ENCODE data around the gene MPPE1. TPM values are rescaled to one million over a fixed set of nuclear protein-coding genes. Genes with fewer than 3 reads are reported as not detected.
A peak's percentile ranks its signal among the peaks of the same experiment; 100 is the strongest.

The MPPE1 gene
- total RNA-seq, 1 donor: 38.0 TPM

DNA sequence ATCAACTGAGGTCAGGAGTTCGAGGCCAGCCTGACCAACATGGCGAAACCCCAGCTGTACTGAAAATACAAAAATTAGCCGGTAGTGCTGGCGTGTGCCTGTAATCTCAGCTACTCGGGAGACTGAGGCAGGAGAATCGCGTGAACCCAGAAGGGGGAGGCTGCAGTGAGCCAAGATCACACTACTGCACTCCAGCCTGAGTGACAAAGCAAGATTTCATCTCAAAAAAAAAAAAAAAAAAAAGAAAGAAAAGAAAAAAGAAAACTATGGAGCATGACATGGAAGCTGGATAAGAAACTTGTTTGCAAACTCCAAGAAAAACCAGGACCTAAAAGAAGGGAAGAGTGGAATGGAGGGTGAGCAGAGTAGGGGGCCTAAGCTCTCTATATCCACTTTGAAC lies 58.8 kb downstream of the MPPE1 start:
- Histone ChIP-seq H3K27me3 (ENCODE audit: insufficient read depth, low read length) (no peaks in the 10 kb centered on the region), H3K4me3 (ENCODE audit: insufficient read depth, low read length) (no peak overlapping the region), H2AFZ (ENCODE audit: low read length) (peak overlapping the region; percentile 90), H4K20me1 (ENCODE audit: insufficient read depth, low read length) (no peaks in the 10 kb centered on the region), H3K4me2 (ENCODE audit: insufficient read depth, low read length) (peak overlapping the region; percentile 90), H3K36me3 (ENCODE audit: insufficient read depth, low read length) (no peaks in the 10 kb centered on the region), H3K4me1 (ENCODE audit: insufficient read depth, low read length) (peaks cover 20% of the 10 kb centered on the region), H3K9me3 (ENCODE audit: low read depth, low read length) (no peaks in the 10 kb centered on the region), H3K27ac (ENCODE audit: low read depth, low read length) (peak overlapping the region; percentile 97), H3K79me2 (ENCODE audit: insufficient read depth, low read length) (peaks cover 29% of the 10 kb centered on the region)
- TF ChIP-seq, protein P1, sequence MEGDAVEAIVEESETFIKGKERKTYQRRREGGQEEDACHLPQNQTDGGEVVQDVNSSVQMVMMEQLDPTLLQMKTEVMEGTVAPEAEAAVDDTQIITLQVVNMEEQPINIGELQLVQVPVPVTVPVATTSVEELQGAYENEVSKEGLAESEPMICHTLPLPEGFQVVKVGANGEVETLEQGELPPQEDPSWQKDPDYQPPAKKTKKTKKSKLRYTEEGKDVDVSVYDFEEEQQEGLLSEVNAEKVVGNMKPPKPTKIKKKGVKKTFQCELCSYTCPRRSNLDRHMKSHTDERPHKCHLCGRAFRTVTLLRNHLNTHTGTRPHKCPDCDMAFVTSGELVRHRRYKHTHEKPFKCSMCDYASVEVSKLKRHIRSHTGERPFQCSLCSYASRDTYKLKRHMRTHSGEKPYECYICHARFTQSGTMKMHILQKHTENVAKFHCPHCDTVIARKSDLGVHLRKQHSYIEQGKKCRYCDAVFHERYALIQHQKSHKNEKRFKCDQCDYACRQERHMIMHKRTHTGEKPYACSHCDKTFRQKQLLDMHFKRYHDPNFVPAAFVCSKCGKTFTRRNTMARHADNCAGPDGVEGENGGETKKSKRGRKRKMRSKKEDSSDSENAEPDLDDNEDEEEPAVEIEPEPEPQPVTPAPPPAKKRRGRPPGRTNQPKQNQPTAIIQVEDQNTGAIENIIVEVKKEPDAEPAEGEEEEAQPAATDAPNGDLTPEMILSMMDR (IDR thresholded peaks at IDR 0.05; ENCODE audit: extremely low read depth, low read depth, low read length): no peak
- no peak for DNase-seq (ENCODE audit: insufficient read length, low spot score, missing footprints)

DNA sequence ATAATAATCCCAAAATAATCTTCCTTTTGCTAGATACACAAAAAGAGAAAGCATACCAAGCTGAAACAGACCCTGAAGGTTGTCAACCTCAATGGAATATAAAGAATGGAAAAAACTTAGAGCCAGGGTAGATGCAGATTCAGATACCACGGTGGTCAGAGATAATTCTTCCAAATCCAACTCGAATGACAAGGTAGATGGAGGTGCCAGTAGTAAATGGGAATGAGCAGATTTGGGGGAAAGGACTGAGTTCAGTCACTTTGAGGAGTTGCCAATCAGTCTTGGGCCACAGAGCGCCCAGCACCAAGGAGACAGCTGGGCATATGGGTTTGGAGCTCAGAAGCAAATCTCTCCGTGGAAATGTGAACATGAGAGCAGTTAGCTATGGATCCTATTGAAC lies 60.3 kb downstream of the MPPE1 start:
- Histone ChIP-seq H3K27me3 (ENCODE audit: insufficient read depth, low read length) (no peaks in the 10 kb centered on the region), H3K27ac (ENCODE audit: low read depth, low read length) (no peak overlapping the region), H2AFZ (ENCODE audit: low read length) (no peak overlapping the region), H3K4me3 (ENCODE audit: insufficient read depth, low read length) (no peak overlapping the region), H3K36me3 (ENCODE audit: insufficient read depth, low read length) (no peaks in the 10 kb centered on the region), H3K9me3 (ENCODE audit: low read depth, low read length) (no peaks in the 10 kb centered on the region), H4K20me1 (ENCODE audit: insufficient read depth, low read length) (no peaks in the 10 kb centered on the region), H3K79me2 (ENCODE audit: insufficient read depth, low read length) (peaks cover 16% of the 10 kb centered on the region), H3K4me2 (ENCODE audit: insufficient read depth, low read length) (no peak overlapping the region), H3K4me1 (ENCODE audit: insufficient read depth, low read length) (peaks cover 13% of the 10 kb centered on the region)
- DNase-seq (ENCODE audit: insufficient read length, low spot score, missing footprints): no peak
- TF ChIP-seq, protein P1 (IDR thresholded peaks at IDR 0.05; ENCODE audit: extremely low read depth, low read depth, low read length): no peak

DNA sequence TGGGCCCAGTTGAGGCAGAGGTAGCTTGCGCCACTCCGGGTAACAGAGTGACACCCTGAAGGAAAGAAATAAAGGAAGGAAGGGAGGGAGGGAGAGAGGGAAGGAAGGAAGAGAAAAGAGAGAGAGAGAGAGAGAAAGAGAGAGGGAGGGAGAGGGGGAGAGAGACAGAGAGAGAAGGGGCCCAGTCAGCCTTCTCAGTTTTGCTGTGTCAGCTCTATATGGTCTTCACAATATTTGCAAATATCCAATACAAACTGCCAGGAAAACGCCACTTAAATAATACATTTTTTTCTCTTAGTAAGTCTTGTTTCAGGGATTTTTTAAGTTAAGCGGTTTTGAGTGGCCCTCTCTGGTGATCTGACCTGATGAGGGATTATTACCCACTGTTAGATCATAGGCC lies 62.5 kb downstream of the MPPE1 start:
- no peak overlapping the region for H3K27ac ChIP-seq (ENCODE audit: low read depth, low read length)
- H3K79me2 ChIP-seq (ENCODE audit: insufficient read depth, low read length): no peaks in the 10 kb centered on the region
- no peak overlapping the region for H3K4me2 ChIP-seq (ENCODE audit: insufficient read depth, low read length)
- H3K4me3 ChIP-seq (ENCODE audit: insufficient read depth, low read length): no peak overlapping the region
- H2AFZ ChIP-seq (ENCODE audit: low read length): peak overlapping the region; percentile 7
- H4K20me1 ChIP-seq (ENCODE audit: insufficient read depth, low read length): no peaks in the 10 kb centered on the region
- TF ChIP-seq, protein P1 (IDR thresholded peaks at IDR 0.05; ENCODE audit: extremely low read depth, low read depth, low read length): no peak
- H3K27me3 ChIP-seq (ENCODE audit: insufficient read depth, low read length): no peaks in the 10 kb centered on the region
- DNase-seq (ENCODE audit: insufficient read length, low spot score, missing footprints): no peak
- H3K9me3 ChIP-seq (ENCODE audit: low read depth, low read length): no peaks in the 10 kb centered on the region
- peaks cover 13% of the 10 kb centered on the region for H3K4me1 ChIP-seq (ENCODE audit: insufficient read depth, low read length)
- no peaks in the 10 kb centered on the region for H3K36me3 ChIP-seq (ENCODE audit: insufficient read depth, low read length)

DNA sequence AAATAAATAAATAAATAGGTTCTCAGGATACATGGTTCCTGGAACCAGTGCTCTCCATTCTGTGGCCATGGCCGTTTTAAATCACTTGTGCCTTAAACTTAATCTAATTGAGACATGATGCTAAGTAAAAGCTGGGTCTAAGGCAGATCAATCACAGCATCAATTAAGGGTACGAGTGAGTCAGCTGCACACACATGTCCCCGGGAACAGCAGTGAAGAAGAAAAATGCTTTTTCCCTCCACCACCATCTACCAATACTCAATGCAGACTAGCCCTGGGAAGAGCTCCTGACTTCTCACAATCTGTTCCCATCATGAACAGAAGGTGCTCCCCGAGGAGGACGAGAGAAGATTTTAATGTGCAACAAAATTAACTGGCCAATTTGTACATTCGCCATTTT lies 63.7 kb downstream of the MPPE1 start:
- Histone ChIP-seq H3K9me3 (ENCODE audit: low read depth, low read length) (no peaks in the 10 kb centered on the region), H2AFZ (ENCODE audit: low read length) (no peak overlapping the region), H3K4me1 (ENCODE audit: insufficient read depth, low read length) (peaks cover 3% of the 10 kb centered on the region), H3K27ac (ENCODE audit: low read depth, low read length) (no peak overlapping the region), H3K27me3 (ENCODE audit: insufficient read depth, low read length) (no peaks in the 10 kb centered on the region), H4K20me1 (ENCODE audit: insufficient read depth, low read length) (no peaks in the 10 kb centered on the region), H3K79me2 (ENCODE audit: insufficient read depth, low read length) (no peaks in the 10 kb centered on the region), H3K4me2 (ENCODE audit: insufficient read depth, low read length) (no peak overlapping the region), H3K36me3 (ENCODE audit: insufficient read depth, low read length) (no peaks in the 10 kb centered on the region), H3K4me3 (ENCODE audit: insufficient read depth, low read length) (no peak overlapping the region)
- DNase-seq (ENCODE audit: insufficient read length, low spot score, missing footprints): no peak
- TF ChIP-seq, protein P1 (IDR thresholded peaks at IDR 0.05; ENCODE audit: extremely low read depth, low read depth, low read length): no peak

Measured in osteoblast (primary cell).